ENCODE results near the gene NOL4L. TPM values are rescaled to one million over a fixed set of nuclear protein-coding genes. Genes with fewer than 3 reads are reported as not detected.

Gene NOL4L
- total RNA-seq, 4 donors from 2014 or later, result 45.6 to 105 (median 85.9) TPM

DNA sequence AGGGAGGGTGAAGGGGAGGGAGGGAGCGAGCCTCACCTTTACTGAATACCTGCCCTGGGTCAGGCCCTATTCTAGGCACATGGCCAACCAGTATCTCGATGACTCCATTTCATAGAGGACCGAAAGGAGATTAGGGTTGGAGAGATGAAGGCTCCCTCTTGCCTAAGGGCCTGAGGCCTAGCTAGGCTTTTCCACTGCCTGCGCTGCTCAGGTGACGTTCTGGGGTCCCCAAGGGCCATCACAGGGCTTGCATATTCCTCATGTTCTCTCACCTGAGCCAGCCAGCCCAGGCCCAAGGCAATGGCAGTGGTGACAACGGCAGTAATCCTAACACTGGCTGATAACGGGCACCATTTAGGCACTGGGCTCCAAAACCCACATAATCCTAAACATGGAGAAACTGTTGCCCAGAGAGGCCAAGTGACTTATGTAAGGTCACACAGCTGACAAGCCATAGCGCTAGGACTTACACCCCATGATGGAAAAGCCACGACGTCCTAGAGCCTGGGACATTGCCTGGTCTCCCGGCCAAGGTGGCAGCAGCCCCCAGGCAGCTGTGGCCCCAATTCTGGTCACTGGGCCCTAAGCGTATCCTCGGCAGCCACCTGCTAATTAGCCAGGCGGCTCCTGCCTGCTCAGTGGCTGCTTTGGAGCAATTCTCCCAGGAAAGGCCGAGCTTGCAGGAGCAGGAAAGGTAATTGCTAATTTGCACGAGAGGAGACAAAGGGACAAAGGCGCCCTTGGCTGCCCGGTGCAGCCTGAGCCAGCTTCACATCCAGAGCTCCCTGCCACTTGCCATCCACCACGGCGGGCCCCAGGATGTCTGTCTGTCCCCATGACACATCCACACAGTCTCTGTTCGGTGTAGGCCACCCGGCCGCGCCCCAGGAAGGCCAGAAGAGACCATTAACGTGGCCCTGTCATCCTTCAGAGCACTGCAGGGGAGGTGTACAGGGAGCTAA is 21.5 kb downstream of the NOL4L start:
- Histone ChIP-seq H3K4me3 (no peak overlapping the region), H3K27me3 (no peaks in the 10 kb centered on the region), H3K27ac (no peak overlapping the region), H3K4me1 (no peaks in the 10 kb centered on the region), H3K36me3 (no peaks in the 10 kb centered on the region), H3K9me3 (no peaks in the 10 kb centered on the region)
- no peak for DNase-seq
- intact Hi-C loops (cut with DNase I; ENCODE audit: low total_unique reads) (no loop called here), in situ Hi-C loops (cut with MboI; ENCODE audit: low pct_ligation_motif_present in 1 of 4, low pct_unique_long_range_greater_than_20kb in 1 of 4, low sequenced_read_pairs in 3 of 4) (no loop called here)
- TF ChIP-seq EP300 (IDR thresholded peaks at IDR 0.05; ENCODE audit: low read depth), result no peak
- TF ChIP-seq POLR2AphosphoS5 (IDR thresholded peaks at IDR 0.05), result no peak
- TF ChIP-seq POLR2A (IDR thresholded peaks at IDR 0.05), result no peak
- TF ChIP-seq, protein P1, sequence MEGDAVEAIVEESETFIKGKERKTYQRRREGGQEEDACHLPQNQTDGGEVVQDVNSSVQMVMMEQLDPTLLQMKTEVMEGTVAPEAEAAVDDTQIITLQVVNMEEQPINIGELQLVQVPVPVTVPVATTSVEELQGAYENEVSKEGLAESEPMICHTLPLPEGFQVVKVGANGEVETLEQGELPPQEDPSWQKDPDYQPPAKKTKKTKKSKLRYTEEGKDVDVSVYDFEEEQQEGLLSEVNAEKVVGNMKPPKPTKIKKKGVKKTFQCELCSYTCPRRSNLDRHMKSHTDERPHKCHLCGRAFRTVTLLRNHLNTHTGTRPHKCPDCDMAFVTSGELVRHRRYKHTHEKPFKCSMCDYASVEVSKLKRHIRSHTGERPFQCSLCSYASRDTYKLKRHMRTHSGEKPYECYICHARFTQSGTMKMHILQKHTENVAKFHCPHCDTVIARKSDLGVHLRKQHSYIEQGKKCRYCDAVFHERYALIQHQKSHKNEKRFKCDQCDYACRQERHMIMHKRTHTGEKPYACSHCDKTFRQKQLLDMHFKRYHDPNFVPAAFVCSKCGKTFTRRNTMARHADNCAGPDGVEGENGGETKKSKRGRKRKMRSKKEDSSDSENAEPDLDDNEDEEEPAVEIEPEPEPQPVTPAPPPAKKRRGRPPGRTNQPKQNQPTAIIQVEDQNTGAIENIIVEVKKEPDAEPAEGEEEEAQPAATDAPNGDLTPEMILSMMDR (IDR thresholded peaks at IDR 0.05), result no peak
- 82 to 88% methylated on average over 4 to 23 of the region's 25 CpGs for WGBS, 2 donors (ENCODE audit: low coverage in 1 of 2)

DNA sequence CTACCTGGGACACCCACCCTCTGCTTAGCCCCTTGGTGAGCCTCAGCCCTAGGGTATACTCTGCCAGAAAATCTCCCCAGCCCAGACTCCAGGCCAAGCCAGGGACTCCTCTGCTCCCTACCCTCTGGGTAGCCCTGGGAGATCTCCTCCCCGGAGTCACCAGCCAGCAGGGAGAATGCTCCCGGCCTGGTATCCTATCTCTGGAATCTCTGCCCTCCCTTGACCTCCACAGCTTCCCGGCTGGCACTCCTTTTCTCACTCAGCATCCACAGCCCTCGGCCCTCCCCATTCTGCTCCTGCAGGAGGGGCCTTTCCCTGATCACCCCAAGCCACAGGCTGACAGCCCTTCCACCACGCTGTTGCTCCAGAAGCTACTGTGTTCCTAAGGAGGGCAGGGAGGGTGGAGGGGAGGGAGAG is 22.6 kb downstream of the NOL4L start:
- no peaks in the 10 kb centered on the region for H3K27me3 ChIP-seq
- 64 to 91% methylated on average over 4 to 5 of the region's 5 CpGs for WGBS, 2 donors (ENCODE audit: low coverage in 1 of 2)
- H3K36me3 ChIP-seq, result no peaks in the 10 kb centered on the region
- H3K4me3 ChIP-seq, result no peak overlapping the region
- no peak for DNase-seq
- no peaks in the 10 kb centered on the region for H3K9me3 ChIP-seq
- in situ Hi-C loops (cut with MboI; ENCODE audit: low pct_ligation_motif_present in 1 of 4, low pct_unique_long_range_greater_than_20kb in 1 of 4, low sequenced_read_pairs in 3 of 4), result no loop called here
- no peak overlapping the region for H3K27ac ChIP-seq
- H3K4me1 ChIP-seq, result no peaks in the 10 kb centered on the region
- TF ChIP-seq, protein P1 (IDR thresholded peaks at IDR 0.05), result no peak
- no peak for TF ChIP-seq POLR2A (IDR thresholded peaks at IDR 0.05)
- TF ChIP-seq POLR2AphosphoS5 (IDR thresholded peaks at IDR 0.05), result no peak
- TF ChIP-seq EP300 (IDR thresholded peaks at IDR 0.05; ENCODE audit: low read depth), result no peak
- intact Hi-C loops (cut with DNase I; ENCODE audit: low total_unique reads), result no loop called here

DNA sequence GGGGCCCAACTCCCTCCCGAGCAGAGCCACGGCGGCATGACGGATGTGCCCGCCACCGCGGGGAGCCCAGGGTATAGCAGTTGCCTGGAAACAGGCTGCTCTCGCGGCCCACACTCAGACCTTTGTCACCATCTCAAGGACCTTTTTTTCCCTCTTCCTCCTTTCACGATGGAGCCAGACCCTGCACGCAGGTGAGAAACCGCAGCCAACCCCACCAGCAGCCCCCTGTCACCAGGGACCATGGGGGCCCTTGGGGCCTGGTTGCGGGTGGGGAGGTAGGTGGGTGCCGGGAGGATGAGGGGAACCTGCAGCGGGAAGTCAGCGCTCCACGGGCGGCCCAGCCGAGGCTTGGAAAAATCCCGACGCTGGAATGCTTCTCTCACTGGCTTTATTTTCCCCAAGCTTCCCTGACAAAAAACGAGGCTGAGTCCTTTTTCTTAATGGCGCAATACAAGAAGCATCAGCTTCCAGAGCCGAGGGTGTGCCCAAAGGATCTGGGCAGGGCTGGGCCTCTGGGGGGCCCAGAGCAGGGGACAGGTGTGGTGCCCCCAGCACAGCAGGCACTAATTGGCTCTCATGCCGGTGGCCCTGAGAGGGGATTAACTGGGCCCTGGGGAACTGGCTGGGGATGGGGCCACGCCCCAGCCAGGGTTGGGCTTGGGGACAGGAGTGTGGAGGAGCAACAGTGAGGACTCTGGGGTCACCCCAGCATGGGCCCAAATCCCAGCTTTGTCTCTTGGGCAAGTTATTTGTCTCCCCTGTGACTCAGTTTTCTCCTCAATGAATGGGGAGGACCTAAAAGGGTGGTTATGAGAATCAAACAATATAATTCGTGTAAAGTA is 23.9 kb downstream of the NOL4L start:
- 37% methylated on average over 27 of the region's 27 CpGs; no CpG with 5 or more reads in 1 of the 2 donors for WGBS, 2 donors (ENCODE audit: low coverage in 1 of 2)
- TF ChIP-seq POLR2A (IDR thresholded peaks at IDR 0.05) (no peak), POLR2AphosphoS5 (IDR thresholded peaks at IDR 0.05) (no peak), EP300 (IDR thresholded peaks at IDR 0.05; ENCODE audit: low read depth) (no peak)
- TF ChIP-seq, protein P1 (IDR thresholded peaks at IDR 0.05), result no peak
- Histone ChIP-seq H3K9me3 (no peaks in the 10 kb centered on the region), H3K27me3 (no peaks in the 10 kb centered on the region), H3K4me3 (no peak overlapping the region), H3K4me1 (no peaks in the 10 kb centered on the region), H3K27ac (no peak overlapping the region), H3K36me3 (no peaks in the 10 kb centered on the region)
- in situ Hi-C loops (cut with MboI; ENCODE audit: low pct_ligation_motif_present in 1 of 4, low pct_unique_long_range_greater_than_20kb in 1 of 4, low sequenced_read_pairs in 3 of 4) (no loop called here), intact Hi-C loops (cut with DNase I; ENCODE audit: low total_unique reads) (no loop called here)
- DNase-seq, result no peak

DNA sequence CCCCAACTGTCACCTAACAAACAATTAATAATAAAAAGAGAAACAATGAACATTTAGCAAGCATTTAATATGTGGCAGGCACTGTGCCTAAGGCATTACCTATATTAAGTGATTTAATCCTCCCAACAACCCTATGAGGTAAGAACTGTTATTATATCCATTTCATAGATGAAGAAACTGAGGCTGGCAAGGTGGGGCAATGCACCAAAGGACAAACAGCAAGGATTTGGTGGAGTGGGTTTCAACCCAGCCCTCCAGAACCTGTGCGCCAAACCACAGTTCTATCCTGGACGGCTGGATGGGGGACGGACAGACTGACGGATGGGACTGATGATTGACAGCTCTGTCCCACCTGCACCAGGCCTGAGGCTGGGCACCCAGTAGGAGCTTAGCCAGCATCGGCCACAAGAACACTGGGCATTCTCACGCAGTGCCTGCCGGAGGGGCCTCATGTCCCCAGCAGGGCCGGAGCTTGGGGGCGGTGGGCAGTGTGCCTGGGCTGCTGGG is 24.6 kb downstream of the NOL4L start:
- in situ Hi-C loops (cut with MboI; ENCODE audit: low pct_ligation_motif_present in 1 of 4, low pct_unique_long_range_greater_than_20kb in 1 of 4, low sequenced_read_pairs in 3 of 4) (no loop called here), intact Hi-C loops (cut with DNase I; ENCODE audit: low total_unique reads) (no loop called here)
- TF ChIP-seq EP300 (IDR thresholded peaks at IDR 0.05; ENCODE audit: low read depth) (no peak), POLR2AphosphoS5 (IDR thresholded peaks at IDR 0.05) (no peak), POLR2A (IDR thresholded peaks at IDR 0.05) (no peak)
- TF ChIP-seq, protein P1 (IDR thresholded peaks at IDR 0.05), result no peak
- Histone ChIP-seq H3K4me1 (no peaks in the 10 kb centered on the region), H3K27ac (no peak overlapping the region), H3K27me3 (no peaks in the 10 kb centered on the region), H3K36me3 (no peaks in the 10 kb centered on the region), H3K9me3 (no peaks in the 10 kb centered on the region), H3K4me3 (no peak overlapping the region)
- WGBS, 2 donors (ENCODE audit: low coverage in 1 of 2), result 75 to 100% methylated on average over 1 to 8 of the region's 9 CpGs
- no peak for DNase-seq
